OCI-LY1 (cell line): Measurements from ENCODE around the gene BTBD9.

Experiments used
- H2AFZ ChIP-seq: fragments of 200-600 bp; sonication (generic), shearing (Covaris generic); 2 replicates; pipeline ENCODE4 v1.6.0; 2014; ENCODE audit warnings: antibody characterized with exemption, mild to moderate bottlenecking, low read length
- H3F3A ChIP-seq: fragments of 200-600 bp; sonication (generic), shearing (Covaris generic); 2 replicates; pipeline ENCODE4 v1.6.0; 2014; ENCODE audit warnings: mild to moderate bottlenecking, antibody characterized with exemption, low read length, moderate library complexity; ENCODE audit not compliant: insufficient read depth
- H3K27ac ChIP-seq: fragments of 200-600 bp; sonication (generic); 2 replicates; pipeline ENCODE4 v1.5.1; 2014; ENCODE audit warnings: low read length, mixed run types, mild to moderate bottlenecking, low read depth; ENCODE audit not compliant: poor library complexity, severe bottlenecking
- H3K27me3 ChIP-seq: fragments of 200-600 bp; sonication (generic); 2 replicates; pipeline ENCODE4 v1.6.0; 2014; ENCODE audit warnings: antibody characterized with exemption, mild to moderate bottlenecking, low read length, moderate library complexity; ENCODE audit not compliant: insufficient read depth
- H3K36me3 ChIP-seq: fragments of 200-600 bp; sonication (generic); 2 replicates; pipeline ENCODE4 v1.6.1; 2014; ENCODE audit warnings: mild to moderate bottlenecking, antibody characterized with exemption, low read length, moderate library complexity, mixed read lengths; ENCODE audit not compliant: insufficient read depth
- H3K4me1 ChIP-seq: fragments of 200-600 bp; sonication (generic); 2 replicates; pipeline ENCODE4 v1.5.1; 2014; ENCODE audit warnings: mild to moderate bottlenecking, low read length, moderate library complexity; ENCODE audit not compliant: insufficient read depth, severe bottlenecking
- H3K4me2 ChIP-seq: fragments of 200-600 bp; sonication (generic), shearing (Covaris generic); 2 replicates; pipeline ENCODE4 v1.6.1; 2014; ENCODE audit warnings: low read length
- H3K4me3 ChIP-seq: fragments of 200-600 bp; sonication (generic); 2 replicates; pipeline ENCODE4 v1.5.1; 2014; ENCODE audit warnings: low read length, low read depth, mild to moderate bottlenecking, mixed read lengths; ENCODE audit not compliant: poor library complexity, severe bottlenecking
- H3K79me2 ChIP-seq: fragments of 200-600 bp; shearing (Covaris generic); 2 replicates; pipeline ENCODE4 v1.6.1; 2016; ENCODE audit warnings: mixed run types, low read length, mixed read lengths; ENCODE audit not compliant: insufficient read depth
- H3K9ac ChIP-seq: fragments of 200-600 bp; sonication (generic), shearing (Covaris generic); 2 replicates; pipeline ENCODE4 v1.6.1; 2014; ENCODE audit warnings: mild to moderate bottlenecking, low read length, mixed read lengths
- H3K9me2 ChIP-seq: fragments of 200-600 bp; sonication (generic), shearing (Covaris generic); 2 replicates; pipeline ENCODE4 v1.6.1; 2014; ENCODE audit warnings: low read depth, mild to moderate bottlenecking, low read length, mixed read lengths
- H3K9me3 ChIP-seq: fragments of 200-600 bp; shearing (Covaris generic); 2 replicates; pipeline ENCODE4 v1.6.1; 2014; ENCODE audit warnings: low read length, mixed read lengths
- H4K20me1 ChIP-seq: fragments of 200-600 bp; sonication (generic), shearing (Covaris generic); 2 replicates; pipeline ENCODE4 v1.6.0; 2016; ENCODE audit warnings: mild to moderate bottlenecking, low read length; ENCODE audit not compliant: insufficient read depth
- CTCF ChIP-seq: fragments of 200-600 bp; sonication (generic), shearing (Covaris generic); IDR thresholded peaks from 2 replicates; pipeline ENCODE4 v1.5.1; 2017; ENCODE audit warnings: mild to moderate bottlenecking, antibody characterized with exemption, low read length, moderate library complexity, mixed read lengths
- EZH2 ChIP-seq: fragments of 200-600 bp; sonication (generic), shearing (Covaris generic); IDR thresholded peaks from 2 replicates; pipeline ENCODE4 v1.8.0; 2017; ENCODE audit warnings: borderline replicate concordance, mixed run types, mild to moderate bottlenecking, antibody characterized with exemption, low read length, moderate library complexity, mixed read lengths

BTBD9 gene

GRCh38 chr6:38502423-38502822, 137.3 kb downstream of the BTBD9 start:
- Histone ChIP-seq H3K36me3 (no peaks in the 10 kb centered on the region), H3F3A (no peaks in the 10 kb centered on the region), H3K4me2 (no peak overlapping the region), H3K9me3 (no peaks in the 10 kb centered on the region), H3K4me1 (no peaks in the 10 kb centered on the region), H4K20me1 (no peaks in the 10 kb centered on the region), H3K27ac (no peak overlapping the region), H3K27me3 (no peaks in the 10 kb centered on the region), H2AFZ (no peak overlapping the region), H3K9ac (no peak overlapping the region), H3K4me3 (no peak overlapping the region), H3K79me2 (no peaks in the 10 kb centered on the region), H3K9me2 (no peaks in the 10 kb centered on the region)
- no peak for TF ChIP-seq CTCF
- no peak for TF ChIP-seq EZH2

GRCh38 chr6:38501931-38502330, 137.8 kb downstream of the BTBD9 start:
- H3K79me2 ChIP-seq, result no peaks in the 10 kb centered on the region
- H4K20me1 ChIP-seq, result no peaks in the 10 kb centered on the region
- no peaks in the 10 kb centered on the region for H3K36me3 ChIP-seq
- no peaks in the 10 kb centered on the region for H3K9me2 ChIP-seq
- no peaks in the 10 kb centered on the region for H3F3A ChIP-seq
- H2AFZ ChIP-seq, result no peak overlapping the region
- no peaks in the 10 kb centered on the region for H3K27me3 ChIP-seq
- no peak overlapping the region for H3K4me2 ChIP-seq
- no peaks in the 10 kb centered on the region for H3K4me1 ChIP-seq
- TF ChIP-seq CTCF (no peak), EZH2 (no peak)
- H3K27ac ChIP-seq, result no peak overlapping the region
- no peak overlapping the region for H3K4me3 ChIP-seq
- no peak overlapping the region for H3K9ac ChIP-seq
- no peaks in the 10 kb centered on the region for H3K9me3 ChIP-seq

- no peaks in the 10 kb centered on the region for H3F3A ChIP-seq
- H2AFZ ChIP-seq, result no peak overlapping the region
- H3K79me2 ChIP-seq, result no peaks in the 10 kb centered on the region
- no peak overlapping the region for H3K4me2 ChIP-seq
- no peak for TF ChIP-seq CTCF
- no peaks in the 10 kb centered on the region for H4K20me1 ChIP-seq
- no peaks in the 10 kb centered on the region for H3K27me3 ChIP-seq
- no peaks in the 10 kb centered on the region for H3K4me1 ChIP-seq
- no peak overlapping the region for H3K9ac ChIP-seq
- no peak overlapping the region for H3K4me3 ChIP-seq
- no peak overlapping the region for H3K27ac ChIP-seq
- no peaks in the 10 kb centered on the region for H3K9me2 ChIP-seq
- H3K36me3 ChIP-seq, result no peaks in the 10 kb centered on the region
- no peaks in the 10 kb centered on the region for H3K9me3 ChIP-seq
Measured at GRCh38 chr6:38499529-38500096, 140.1 kb downstream of the BTBD9 start.
